Breast epithelium (tissue), 3 donors: Measurements from ENCODE around the gene DYNLT1.

Experiments
- POLR2AphosphoS5 ChIP-seq, 3 donors: sonication (generic); formaldehyde crosslinking; IDR thresholded peaks; one replicate each; pipeline ENCODE4 v1.6.1; 2017; ENCODE audit warnings: antibody characterized with exemption in 3 of 3
- TF ChIP-seq, protein P1 (sequence below), 3 donors: fragments of 450-650 bp; IDR thresholded peaks; one replicate each; pipeline ENCODE4 v1.5.1; 2016 to 2017; ENCODE audit warnings: antibody characterized with exemption in 3 of 3, mild to moderate bottlenecking in 3 of 3, moderate library complexity in 3 of 3

DNA sequence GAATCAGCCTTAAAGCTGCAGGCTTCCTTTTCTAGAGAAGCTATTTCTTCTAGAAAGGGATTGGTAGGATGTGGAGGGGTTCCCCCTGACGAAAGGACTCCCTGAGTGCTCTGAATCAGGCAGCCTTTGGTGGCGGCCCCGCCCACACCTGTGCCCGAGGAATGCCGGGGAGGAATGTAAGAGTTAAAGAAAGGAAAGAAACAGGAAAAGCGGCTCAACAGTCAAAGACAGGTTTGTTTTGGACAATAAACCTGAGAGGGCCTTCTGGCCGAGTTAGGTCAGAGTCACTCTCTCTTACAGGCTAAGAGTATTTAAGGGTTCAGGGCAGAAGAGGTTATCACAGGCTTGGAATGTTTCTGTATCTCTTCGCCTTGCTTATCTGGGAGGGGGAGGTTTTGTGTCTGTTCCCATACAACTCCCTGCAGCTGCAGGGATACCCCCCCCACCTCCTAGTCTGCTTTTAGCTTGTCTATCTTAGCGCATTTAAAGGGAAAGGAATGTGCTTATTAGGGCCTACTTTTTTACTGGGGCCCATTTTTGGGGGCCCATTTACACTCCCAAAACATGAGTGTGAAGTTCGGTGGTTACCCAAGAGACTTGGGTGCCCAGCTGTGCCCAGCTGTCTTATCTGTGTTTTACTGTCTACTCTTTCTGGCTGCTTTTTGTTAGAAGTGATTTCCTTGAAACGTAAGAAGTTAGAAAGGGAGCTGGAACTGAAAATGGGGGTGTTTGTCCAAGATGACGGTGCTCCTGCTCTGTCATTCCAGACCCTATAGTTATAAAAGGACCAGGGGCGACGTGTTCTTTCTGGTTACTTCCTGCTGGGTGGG lies 32.8 kb downstream of the DYNLT1 start:
- TF ChIP-seq, protein P1, sequence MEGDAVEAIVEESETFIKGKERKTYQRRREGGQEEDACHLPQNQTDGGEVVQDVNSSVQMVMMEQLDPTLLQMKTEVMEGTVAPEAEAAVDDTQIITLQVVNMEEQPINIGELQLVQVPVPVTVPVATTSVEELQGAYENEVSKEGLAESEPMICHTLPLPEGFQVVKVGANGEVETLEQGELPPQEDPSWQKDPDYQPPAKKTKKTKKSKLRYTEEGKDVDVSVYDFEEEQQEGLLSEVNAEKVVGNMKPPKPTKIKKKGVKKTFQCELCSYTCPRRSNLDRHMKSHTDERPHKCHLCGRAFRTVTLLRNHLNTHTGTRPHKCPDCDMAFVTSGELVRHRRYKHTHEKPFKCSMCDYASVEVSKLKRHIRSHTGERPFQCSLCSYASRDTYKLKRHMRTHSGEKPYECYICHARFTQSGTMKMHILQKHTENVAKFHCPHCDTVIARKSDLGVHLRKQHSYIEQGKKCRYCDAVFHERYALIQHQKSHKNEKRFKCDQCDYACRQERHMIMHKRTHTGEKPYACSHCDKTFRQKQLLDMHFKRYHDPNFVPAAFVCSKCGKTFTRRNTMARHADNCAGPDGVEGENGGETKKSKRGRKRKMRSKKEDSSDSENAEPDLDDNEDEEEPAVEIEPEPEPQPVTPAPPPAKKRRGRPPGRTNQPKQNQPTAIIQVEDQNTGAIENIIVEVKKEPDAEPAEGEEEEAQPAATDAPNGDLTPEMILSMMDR (IDR thresholded peaks at IDR 0.05): no peak
- TF ChIP-seq POLR2AphosphoS5 (IDR thresholded peaks at IDR 0.05): no peak
